Endothelial cell (in vitro differentiated cells): Measurements from ENCODE around the gene FTCD. TPM values are rescaled to one million over a fixed set of nuclear protein-coding genes. Genes with fewer than 3 reads are reported as not detected.

Experiments used
- DNase-seq: peaks from one replicate; pipeline ENCODE4 v3.0.0; 2021; ENCODE audit warnings: low spot score
- H3K27ac Mint-ChIP-seq: one replicate; pipeline ENCODE4 v1.8.0; 2021; ENCODE audit warnings: mixed read lengths, inconsistent platforms; ENCODE audit not compliant: unreplicated experiment
- H3K27me3 Mint-ChIP-seq: one replicate; pipeline ENCODE4 v1.8.0; 2021; ENCODE audit warnings: mild to moderate bottlenecking, moderate library complexity, mixed read lengths, inconsistent platforms; ENCODE audit not compliant: unreplicated experiment
- H3K36me3 Mint-ChIP-seq: one replicate; pipeline ENCODE4 v1.8.0; 2021; ENCODE audit warnings: mild to moderate bottlenecking, low read depth, mixed read lengths, inconsistent platforms; ENCODE audit not compliant: unreplicated experiment
- H3K4me1 Mint-ChIP-seq: one replicate; pipeline ENCODE4 v1.8.0; 2021; ENCODE audit warnings: mild to moderate bottlenecking, mixed read lengths, inconsistent platforms; ENCODE audit not compliant: unreplicated experiment
- H3K4me3 Mint-ChIP-seq: one replicate; pipeline ENCODE4 v1.8.0; 2021; ENCODE audit warnings: mild to moderate bottlenecking, mixed read lengths, inconsistent platforms; ENCODE audit not compliant: unreplicated experiment
- H3K9me3 Mint-ChIP-seq: one replicate; pipeline ENCODE4 v1.8.0; 2021; ENCODE audit warnings: mixed read lengths, inconsistent platforms; ENCODE audit not compliant: unreplicated experiment
- CTCF ChIP-seq: fragments of 200-600 bp; sonication (generic); IDR thresholded peaks from one replicate; pipeline ENCODE4 v1.5.0; 2021; ENCODE audit warnings: antibody characterized with exemption; ENCODE audit not compliant: unreplicated experiment
- total RNA-seq: library from RNA; stranded (reverse); fragmentation: NEBNext Ultra II Directional; extraction: Animal tissue kit (Norgen Biotek cat#: 25700); gene quantifications from one replicate; pipeline ENCODE4 v1.2.1, GENCODE V29; 2021; ENCODE audit not compliant: unreplicated experiment

Gene FTCD
- total RNA-seq, 1 donor from 2014 or later: 1.5 TPM

GRCh38 chr21:46091631-46092025 lies 63.8 kb downstream of the FTCD start:
- Mint-ChIP-seq H3K36me3 (peaks cover 26% of the 10 kb centered on the region), H3K4me1 (peaks cover 3% of the 10 kb centered on the region), H3K4me3 (peak overlapping the region; percentile 70), H3K27me3 (peaks cover 16% of the 10 kb centered on the region), H3K27ac (no peak overlapping the region), H3K9me3 (peaks cover 15% of the 10 kb centered on the region)
- no peak for DNase-seq
- TF ChIP-seq CTCF: no peak

GRCh38 chr21:46091118-46091517 lies 64.3 kb downstream of the FTCD start:
- no peak for DNase-seq
- peaks cover 3% of the 10 kb centered on the region for H3K4me1 Mint-ChIP-seq
- peaks cover 13% of the 10 kb centered on the region for H3K27me3 Mint-ChIP-seq
- H3K36me3 Mint-ChIP-seq: peaks cover 21% of the 10 kb centered on the region
- H3K4me3 Mint-ChIP-seq: peak overlapping the region; percentile 70
- no peak for TF ChIP-seq CTCF
- no peak overlapping the region for H3K27ac Mint-ChIP-seq
- peaks cover 15% of the 10 kb centered on the region for H3K9me3 Mint-ChIP-seq

- H3K4me3 Mint-ChIP-seq: no peak overlapping the region
Measured at GRCh38 chr21:46089285-46089684, 66.1 kb downstream of the FTCD start.

GRCh38 chr21:46088189-46088588 lies 67.2 kb downstream of the FTCD start:
- H3K27me3 Mint-ChIP-seq: peaks cover 2% of the 10 kb centered on the region
- peaks cover 3% of the 10 kb centered on the region for H3K4me1 Mint-ChIP-seq
- H3K27ac Mint-ChIP-seq: no peak overlapping the region
- no peak overlapping the region for H3K4me3 Mint-ChIP-seq
- DNase-seq: no peak
- TF ChIP-seq CTCF: no peak
- H3K36me3 Mint-ChIP-seq: peaks cover 16% of the 10 kb centered on the region
- H3K9me3 Mint-ChIP-seq: peaks cover 15% of the 10 kb centered on the region

More at GRCh38 chr21:46089285-46089684, 66.1 kb downstream of the FTCD start:
- peaks cover 3% of the 10 kb centered on the region for H3K4me1 Mint-ChIP-seq
- peaks cover 15% of the 10 kb centered on the region for H3K9me3 Mint-ChIP-seq
- H3K27me3 Mint-ChIP-seq: peaks cover 2% of the 10 kb centered on the region
- no peak overlapping the region for H3K27ac Mint-ChIP-seq
- no peak for TF ChIP-seq CTCF
- H3K36me3 Mint-ChIP-seq: peaks cover 19% of the 10 kb centered on the region
- DNase-seq: no peak

- H3K4me3 Mint-ChIP-seq: no peak overlapping the region
- peaks cover 15% of the 10 kb centered on the region for H3K9me3 Mint-ChIP-seq
Measured at GRCh38 chr21:46087641-46088040, 67.7 kb downstream of the FTCD start.

More at GRCh38 chr21:46087641-46088040, 67.7 kb downstream of the FTCD start:
- no peak for DNase-seq
- Mint-ChIP-seq H3K27ac (no peak overlapping the region), H3K27me3 (peaks cover 2% of the 10 kb centered on the region), H3K36me3 (peaks cover 16% of the 10 kb centered on the region), H3K4me1 (peaks cover 3% of the 10 kb centered on the region)
- no peak for TF ChIP-seq CTCF

Other genes starting within 250 kb of the FTCD start
- gene COL6A1, start 173.8 kb downstream of the FTCD start, total RNA-seq: 65.5 TPM
- 378 TPM for gene COL6A2, start 57.5 kb downstream of the FTCD start, total RNA-seq
- gene SPATC1L, start 28.9 kb upstream of the FTCD start, total RNA-seq: 25.3 TPM
- gene LSS, start 73.2 kb upstream of the FTCD start, total RNA-seq: 157 TPM
- 92.1 TPM for gene MCM3AP, start 130.0 kb upstream of the FTCD start, total RNA-seq
- 7.0 TPM for gene YBEY, start 130.8 kb upstream of the FTCD start, total RNA-seq
- 5.9 TPM for gene C21orf58, start 168.3 kb upstream of the FTCD start, total RNA-seq
- gene PCNT, start 168.6 kb upstream of the FTCD start, total RNA-seq: 36.0 TPM